GM19455 (cell line): ENCODE results near the gene FGA.

Experiments
- ATAC-seq: cut with Tn5 transposase; IDR thresholded peaks from one replicate; pipeline ENCODE4 v1.9.1; 2021; ENCODE audit not compliant: unreplicated experiment

Gene FGA

DNA sequence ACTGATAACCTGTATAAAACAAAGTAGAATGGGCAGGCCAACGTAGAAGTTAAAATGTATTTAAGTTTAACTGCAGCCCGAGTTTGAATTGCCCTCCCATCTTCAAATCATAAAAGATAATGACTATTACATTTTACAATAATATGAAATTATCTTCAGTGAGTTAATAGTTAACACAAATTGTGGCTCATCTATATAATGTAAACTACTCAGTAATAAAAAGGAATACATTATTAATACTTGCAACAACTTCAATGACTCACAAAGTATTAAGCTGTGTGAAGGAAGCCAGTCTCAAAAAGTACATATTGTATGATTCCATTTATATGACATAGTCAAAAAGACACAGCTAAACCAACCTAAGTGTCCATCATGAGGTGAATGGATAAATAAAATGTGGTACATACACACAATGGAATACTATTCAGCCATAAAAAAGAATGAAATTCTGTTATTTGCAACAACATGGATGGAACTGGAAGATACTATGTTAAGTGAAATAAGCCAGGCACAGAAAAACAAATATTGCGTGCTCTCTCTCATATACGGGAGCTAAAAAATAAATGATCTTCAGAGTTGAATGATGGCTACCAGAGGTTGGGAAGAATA, 48.2 kb downstream of the FGA start:
- ATAC-seq: no peak
